Prostate gland (tissue), 2 donors: ENCODE measurements around the gene SGK1.

Experiments used
- CTCF ChIP-seq, 4 experiments: fragments of 200-600 bp in 2 of 4; fragments of 450-650 bp in 2 of 4; sonication (generic) in 2 of 4; IDR thresholded peaks; 1 replicate in 3 of 4; 2 replicates in 1 of 4; pipeline ENCODE4 v1.5.1; 2016 to 2019; ENCODE audit warnings: antibody characterized with exemption in 4 of 4, mild to moderate bottlenecking in 2 of 4, moderate library complexity in 2 of 4
- POLR2A ChIP-seq: fragments of 450-650 bp; IDR thresholded peaks from one replicate; pipeline ENCODE4 v1.6.1; 2016; ENCODE audit warnings: antibody characterized with exemption, mild to moderate bottlenecking

- TF ChIP-seq CTCF (IDR thresholded peaks at IDR 0.05), result no peak
- TF ChIP-seq POLR2A, result no peak
Observed at GRCh38 chr6:134138226-134138975, 179.5 kb downstream of the SGK1 start.
